NCI-H748 (cell line): ENCODE results near the gene POLA2.
"Not testable (repeated sequence)": the region's sequence is repeated elsewhere in the genome, so short reads cannot be mapped to it uniquely, and the experiment has no call there.

Source experiments
- DNase-seq: peaks from one replicate; lab custom pipeline; 2025; ENCODE audit not compliant: unreplicated experiment; lab: John Stamatoyannopoulos, UW

POLA2 gene

GRCh38 chr11:65261591-65262380 is at the start of gene POLA2:
POLA2 (plus strand) TSS chr11:65261962; CDS start chr11:65262293, 331 bp downstream.
- DNase-seq = peak; percentile 97

GRCh38 chr11:65212226-65212801 is 49.4 kb upstream of the POLA2 start:
- DNase-seq = no peak

- DNase-seq = peak; percentile 20
These were observed 48.2 kb upstream of the POLA2 start for GRCh38 chr11:65213322-65214211.

GRCh38 chr11:65214212-65214845 is 47.4 kb upstream of the POLA2 start:
- no peak for DNase-seq

GRCh38 chr11:65215441-65216076 is 46.2 kb upstream of the POLA2 start:
- DNase-seq = no peak

- DNase-seq = no peak
These were observed 44.9 kb upstream of the POLA2 start for GRCh38 chr11:65216830-65217229.

- no peak for DNase-seq
These were observed 44.0 kb upstream of the POLA2 start for GRCh38 chr11:65217441-65218423.

- no peak for DNase-seq
These were observed 43.3 kb upstream of the POLA2 start for GRCh38 chr11:65218446-65218845.

- no peak for DNase-seq
These were observed 41.9 kb upstream of the POLA2 start for GRCh38 chr11:65219930-65220213.

- DNase-seq = no peak
These were observed 40.7 kb upstream of the POLA2 start for GRCh38 chr11:65221026-65221425.

- no peak for DNase-seq
These were observed 38.8 kb upstream of the POLA2 start for GRCh38 chr11:65223011-65223410.

GRCh38 chr11:65224930-65225278 is 36.9 kb upstream of the POLA2 start:
- DNase-seq = no peak

GRCh38 chr11:65225279-65226102 is 36.3 kb upstream of the POLA2 start:
- DNase-seq = peak; percentile 37

- no peak for DNase-seq
These were observed 35.7 kb upstream of the POLA2 start for GRCh38 chr11:65226103-65226442.

GRCh38 chr11:65227879-65228278 is 33.9 kb upstream of the POLA2 start:
- no peak for DNase-seq

- DNase-seq = no peak
These were observed 25.3 kb upstream of the POLA2 start for GRCh38 chr11:65236194-65237059.

- DNase-seq = not testable (repeated sequence)
These were observed 23.5 kb upstream of the POLA2 start for GRCh38 chr11:65238302-65238701.

- no peak for DNase-seq
These were observed 20.6 kb upstream of the POLA2 start for GRCh38 chr11:65241134-65241533.
